HL-60 (cell line): ENCODE measurements around the gene KLC1.
"Not testable (repeated sequence)": the region's sequence is repeated elsewhere in the genome, so short reads cannot be mapped to it uniquely, and the experiment has no call there.

Experiments used
- DNase-seq, 2 experiments: peaks; one replicate each; pipeline ENCODE4 v3.0.0-alpha.2; 2010 to 2020; ENCODE audit warnings: low read depth in 1 of 2, low spot score in 1 of 2
- H3K27ac ChIP-seq: fragments of 250-450 bp; sonication (Bioruptor Pico); replicated peaks from 2 replicates; pipeline ENCODE4 v1.5.1; 2020; ENCODE audit warnings: mild to moderate bottlenecking, moderate library complexity
- H3K27me3 ChIP-seq: fragments of 250-450 bp; sonication (Bioruptor Pico); 2 replicates; pipeline ENCODE4 v1.5.1; 2021; ENCODE audit warnings: mild to moderate bottlenecking, moderate library complexity; ENCODE audit not compliant: insufficient read depth, poor library complexity, severe bottlenecking
- H3K4me3 ChIP-seq: replicated peaks from 2 replicates; pipeline ENCODE4 v1.5.1; 2011; ENCODE audit warnings: mild to moderate bottlenecking, control low read depth, low read length; ENCODE audit not compliant: insufficient read depth
- CTCF ChIP-seq: IDR thresholded peaks from one replicate; pipeline ENCODE4 v1.5.1; 2011; ENCODE audit warnings: low read length, control low read depth, inconsistent platforms; ENCODE audit not compliant: insufficient read depth
- GABPA ChIP-seq: IDR thresholded peaks from 2 replicates; pipeline ENCODE4 v1.6.1; 2012; ENCODE audit warnings: low read depth
- POLR2AphosphoS5 ChIP-seq: IDR thresholded peaks from 2 replicates; pipeline ENCODE4 v1.6.1; 2012; ENCODE audit warnings: low read depth
- REST ChIP-seq: IDR thresholded peaks from 2 replicates; pipeline ENCODE4 v1.6.1; 2012; ENCODE audit warnings: low read depth; ENCODE audit not compliant: insufficient replicate concordance
- SPI1 ChIP-seq: IDR thresholded peaks from 2 replicates; pipeline ENCODE4 v1.6.1; 2012; ENCODE audit warnings: low read depth, mild to moderate bottlenecking, borderline replicate concordance

Gene KLC1

GRCh38 chr14:103690332-103690731, 61.3 kb downstream of the KLC1 start:
- no peak for DNase-seq
- H3K4me3 ChIP-seq = no peak overlapping the region
- no peaks in the 10 kb centered on the region for H3K27me3 ChIP-seq
- H3K27ac ChIP-seq = no peak overlapping the region
- TF ChIP-seq GABPA (no peak), POLR2AphosphoS5 (no peak), REST (no peak), CTCF (no peak), SPI1 (no peak)

- H3K27me3 ChIP-seq, H3K27ac ChIP-seq, H3K4me3 ChIP-seq, DNase-seq: not testable (repeated sequence)
These were observed 62.6 kb downstream of the KLC1 start for GRCh38 chr14:103691655-103692054.

- no peak overlapping the region for H3K27ac ChIP-seq
These were observed 63.1 kb downstream of the KLC1 start for GRCh38 chr14:103692159-103692558.

More at GRCh38 chr14:103692159-103692558, 63.1 kb downstream of the KLC1 start:
- no peaks in the 10 kb centered on the region for H3K27me3 ChIP-seq
- H3K4me3 ChIP-seq = no peak overlapping the region
- TF ChIP-seq SPI1 (no peak), REST (no peak), CTCF (no peak)
- DNase-seq = no peak
